ENCODE data around the gene OXER1.

GRCh38 chr2:42744545-42745082 is 19.3 kb downstream of the OXER1 start:
- TF ChIP-seq POLR2A (IDR thresholded peaks at IDR 0.05) (no peak), CTCF (IDR thresholded peaks at IDR 0.05) (no peak)

Measured in thyroid gland (tissue), 4 donors.